Sigmoid colon (tissue), 3 donors: ENCODE data around the gene CRY2.

Experiments
- POLR2A ChIP-seq, 2 donors: fragments of 450-650 bp; IDR thresholded peaks; one replicate each; pipeline ENCODE4 v1.6.1; 2016; ENCODE audit warnings: antibody characterized with exemption in 2 of 2, mild to moderate bottlenecking in 2 of 2, moderate library complexity in 2 of 2
- TF ChIP-seq, protein P1 (sequence below), 4 experiments: fragments of 450-650 bp in 3 of 4; fragments of 200-600 bp in 1 of 4; IDR thresholded peaks; one replicate each; pipeline ENCODE4 v1.5.1; 2016 to 2019; ENCODE audit warnings: antibody characterized with exemption in 4 of 4, mild to moderate bottlenecking in 3 of 4, moderate library complexity in 2 of 4

DNA sequence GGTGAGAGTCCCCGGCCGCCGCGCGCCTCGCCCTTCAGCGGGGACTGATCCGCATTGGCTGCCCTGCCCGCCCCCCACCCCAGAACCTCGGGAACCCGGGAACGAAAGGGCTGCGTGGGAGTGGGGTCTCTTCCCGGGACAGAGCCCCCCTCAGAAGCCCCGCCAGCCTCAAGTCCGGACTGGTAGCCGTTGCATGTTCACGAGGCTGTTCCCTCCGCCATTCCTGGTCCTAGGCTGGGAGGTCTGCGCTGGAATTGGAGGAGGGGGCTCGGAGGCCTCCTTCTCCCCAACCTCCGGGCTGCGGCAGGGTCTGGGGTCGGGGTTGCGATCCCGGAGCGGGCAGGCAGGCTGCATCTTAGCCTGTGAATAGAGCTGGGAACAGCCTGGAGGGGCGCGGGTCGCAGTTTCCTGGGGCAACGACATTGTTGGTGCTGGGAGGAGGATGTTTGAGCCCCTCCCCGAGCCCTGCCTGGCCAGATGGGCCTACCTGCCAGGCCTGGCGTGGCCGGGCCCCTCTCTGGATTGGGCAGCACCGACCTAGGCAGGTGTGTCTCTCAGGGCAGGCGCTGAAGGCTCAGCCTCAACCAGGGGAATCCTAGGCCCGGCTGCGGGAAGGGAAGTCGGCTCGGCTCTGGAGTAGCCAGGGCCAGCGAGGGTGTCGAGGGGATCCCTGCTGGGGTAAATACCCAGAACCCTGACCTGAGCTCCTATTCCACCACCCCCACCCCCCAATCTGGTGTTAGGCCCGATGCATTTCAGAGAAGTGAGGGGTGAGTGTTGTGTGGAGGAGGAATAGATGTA, 38.8 kb downstream of the CRY2 start:
- TF ChIP-seq, protein P1, sequence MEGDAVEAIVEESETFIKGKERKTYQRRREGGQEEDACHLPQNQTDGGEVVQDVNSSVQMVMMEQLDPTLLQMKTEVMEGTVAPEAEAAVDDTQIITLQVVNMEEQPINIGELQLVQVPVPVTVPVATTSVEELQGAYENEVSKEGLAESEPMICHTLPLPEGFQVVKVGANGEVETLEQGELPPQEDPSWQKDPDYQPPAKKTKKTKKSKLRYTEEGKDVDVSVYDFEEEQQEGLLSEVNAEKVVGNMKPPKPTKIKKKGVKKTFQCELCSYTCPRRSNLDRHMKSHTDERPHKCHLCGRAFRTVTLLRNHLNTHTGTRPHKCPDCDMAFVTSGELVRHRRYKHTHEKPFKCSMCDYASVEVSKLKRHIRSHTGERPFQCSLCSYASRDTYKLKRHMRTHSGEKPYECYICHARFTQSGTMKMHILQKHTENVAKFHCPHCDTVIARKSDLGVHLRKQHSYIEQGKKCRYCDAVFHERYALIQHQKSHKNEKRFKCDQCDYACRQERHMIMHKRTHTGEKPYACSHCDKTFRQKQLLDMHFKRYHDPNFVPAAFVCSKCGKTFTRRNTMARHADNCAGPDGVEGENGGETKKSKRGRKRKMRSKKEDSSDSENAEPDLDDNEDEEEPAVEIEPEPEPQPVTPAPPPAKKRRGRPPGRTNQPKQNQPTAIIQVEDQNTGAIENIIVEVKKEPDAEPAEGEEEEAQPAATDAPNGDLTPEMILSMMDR (IDR thresholded peaks at IDR 0.05) = no peak
- no peak for TF ChIP-seq POLR2A (IDR thresholded peaks at IDR 0.05)
